Neuronal stem cell (in vitro differentiated cells): Measurements from ENCODE around the gene FRS3.
A peak's percentile ranks its signal among the peaks of the same experiment; 100 is the strongest.

Experiments
- DNase-seq: peaks from one replicate; pipeline ENCODE4 v3.0.0-alpha.2; 2013; ENCODE audit warnings: low spot score
- H2AFZ ChIP-seq: one replicate; pipeline ENCODE4 v1.6.1; 2013; ENCODE audit warnings: mild to moderate bottlenecking, low read length, inconsistent platforms
- H2AK5ac ChIP-seq: 2 replicates; pipeline ENCODE4 v1.6.1; 2013; ENCODE audit warnings: low read depth, mild to moderate bottlenecking, inconsistent platforms, low read length, moderate library complexity, mixed read lengths
- H2BK120ac ChIP-seq: 2 replicates; pipeline ENCODE4 v1.6.1; 2013; ENCODE audit warnings: low read depth, mild to moderate bottlenecking, inconsistent platforms, low read length, moderate library complexity, mixed read lengths
- H2BK12ac ChIP-seq: one replicate; pipeline ENCODE4 v1.6.1; 2013; ENCODE audit warnings: low read length, inconsistent platforms
- H2BK15ac ChIP-seq: 2 replicates; pipeline ENCODE4 v1.6.1; 2013; ENCODE audit warnings: mild to moderate bottlenecking, low read length, inconsistent platforms, mixed read lengths
- H2BK5ac ChIP-seq: one replicate; pipeline ENCODE4 v1.6.1; 2013; ENCODE audit warnings: inconsistent platforms, mild to moderate bottlenecking, low read length, moderate library complexity
- H3K14ac ChIP-seq: one replicate; pipeline ENCODE4 v1.6.1; 2013; ENCODE audit warnings: low read length, inconsistent platforms
- H3K18ac ChIP-seq: 2 replicates; pipeline ENCODE4 v1.6.1; 2013; ENCODE audit warnings: low read length, inconsistent platforms
- H3K23ac ChIP-seq: 2 replicates; pipeline ENCODE4 v1.6.1; 2013; ENCODE audit warnings: low read depth, mild to moderate bottlenecking, mixed read lengths, low read length, inconsistent platforms; ENCODE audit not compliant: poor library complexity
- H3K27ac ChIP-seq: replicated peaks from 3 replicates; pipeline ENCODE4 v1.5.1; 2013; ENCODE audit warnings: low read length, inconsistent platforms
- H3K27me3 ChIP-seq, 3 experiments: 2 replicates each; pipeline ENCODE4 v1.6.1; 2013; ENCODE audit warnings: low read length in 3 of 3, mild to moderate bottlenecking in 2 of 3, inconsistent platforms in 1 of 3, low read depth in 1 of 3, mixed read lengths in 1 of 3, moderate library complexity in 1 of 3; ENCODE audit not compliant: control insufficient read depth in 3 of 3, insufficient read depth in 3 of 3
- H3K36me3 ChIP-seq, 2 donors: replicated peaks in 1 of 2; 2 replicates each; pipeline ENCODE4 v1.6.1; 2013; ENCODE audit warnings: low read length in 2 of 2; ENCODE audit not compliant: control insufficient read depth in 2 of 2, insufficient read depth in 2 of 2
- H3K4ac ChIP-seq: 2 replicates; pipeline ENCODE4 v1.6.1; 2013; ENCODE audit warnings: inconsistent platforms, mild to moderate bottlenecking, low read length, moderate library complexity
- H3K4me1 ChIP-seq, 2 donors: 1 replicate in 1 of 2; 2 replicates in 1 of 2; pipeline ENCODE4 v1.6.1; 2013; ENCODE audit warnings: low read length in 2 of 2, low read depth in 1 of 2; ENCODE audit not compliant: control insufficient read depth in 2 of 2, insufficient read depth in 1 of 2
- H3K4me2 ChIP-seq: one replicate; pipeline ENCODE4 v1.6.1; 2013; ENCODE audit warnings: mild to moderate bottlenecking, low read length, inconsistent platforms; ENCODE audit not compliant: insufficient read depth, poor library complexity, severe bottlenecking
- H3K4me3 ChIP-seq, 2 donors: 2 replicates each; pipeline ENCODE4 v1.5.1; 2013; ENCODE audit warnings: low read length in 2 of 2, mild to moderate bottlenecking in 2 of 2, inconsistent platforms in 1 of 2, moderate library complexity in 1 of 2
- H3K79me1 ChIP-seq: one replicate; pipeline ENCODE4 v1.6.1; 2013; ENCODE audit warnings: low read depth, mild to moderate bottlenecking, inconsistent platforms, low read length, moderate library complexity
- H3K9ac ChIP-seq: one replicate; pipeline ENCODE4 v1.6.1; 2013; ENCODE audit warnings: mild to moderate bottlenecking, low read depth, low read length, inconsistent platforms; ENCODE audit not compliant: poor library complexity
- H3K9me3 ChIP-seq, 2 donors: replicated peaks in 1 of 2; 2 replicates each; pipeline versions ENCODE3 to v1.6.1; 2013; ENCODE audit warnings: low read length in 2 of 2, mild to moderate bottlenecking in 2 of 2, inconsistent platforms in 1 of 2, low read depth in 1 of 2, mixed read lengths in 1 of 2, moderate library complexity in 1 of 2; ENCODE audit not compliant: control insufficient read depth in 2 of 2, insufficient read depth in 1 of 2
- H4K8ac ChIP-seq: one replicate; pipeline ENCODE4 v1.6.1; 2013; ENCODE audit warnings: low read depth, mild to moderate bottlenecking, inconsistent platforms, low read length, moderate library complexity
- H4K91ac ChIP-seq: one replicate; pipeline ENCODE4 v1.6.1; 2013; ENCODE audit warnings: low read length, low read depth, mild to moderate bottlenecking, inconsistent platforms; ENCODE audit not compliant: poor library complexity
- WGBS, 2 donors: extraction: QIAGEN DNeasy Blood & Tissue Kit; methylation state at CpG; one replicate each; pipeline ENCODE4 v1.1.7; 2013; ENCODE audit warnings: missing lambda C conversion rate in 2 of 2, mixed read lengths in 1 of 2; ENCODE audit not compliant: insufficient read length in 2 of 2, insufficient replicate concordance in 1 of 2; ENCODE audit errors: extremely low coverage in 2 of 2; 5-methylcytosine and 5-hydroxymethylcytosine counted together

FRS3 gene

GRCh38 chr6:41748542-41748941 lies 31.2 kb downstream of the FRS3 start:
- Histone ChIP-seq H3K9ac (no peak overlapping the region), H3K27ac (no peak overlapping the region), H2BK15ac (peak overlapping the region; percentile 61), H3K14ac (no peak overlapping the region), H4K8ac (no peak overlapping the region), H3K4me2 (no peak overlapping the region), H2BK120ac (no peak overlapping the region), H3K4ac (peak overlapping the region; percentile 53), H2AFZ (no peak overlapping the region), H3K9me3 (peaks cover 0 to 2% of the 10 kb centered on the region in 2 donors), H2AK5ac (no peak overlapping the region), H3K23ac (no peak overlapping the region), H3K4me1 (no peaks in the 10 kb centered on the region), H3K36me3 (no peaks in the 10 kb centered on the region), H2BK12ac (no peak overlapping the region), H4K91ac (no peak overlapping the region), H2BK5ac (no peak overlapping the region), H3K27me3 (peaks cover 0 to 50% (median 0%) of the 10 kb centered on the region in 3 experiments), H3K79me1 (no peaks in the 10 kb centered on the region), H3K18ac (no peak overlapping the region), H3K4me3 (no peak overlapping the region)
- no peak for DNase-seq
- no CpG with 5 or more reads among the region's 3 CpGs for WGBS, 2 donors

GRCh38 chr6:41748102-41748477 lies 31.6 kb downstream of the FRS3 start:
- Histone ChIP-seq H2BK12ac (no peak overlapping the region), H3K4me3 (no peak overlapping the region), H3K9me3 (peaks cover 0 to 2% of the 10 kb centered on the region in 2 donors), H3K4me1 (no peaks in the 10 kb centered on the region), H3K14ac (no peak overlapping the region), H3K23ac (no peak overlapping the region), H3K4me2 (no peak overlapping the region), H3K4ac (no peak overlapping the region), H4K8ac (no peak overlapping the region), H3K27me3 (peaks cover 0 to 52% (median 0%) of the 10 kb centered on the region in 3 experiments), H3K27ac (no peak overlapping the region), H2BK120ac (no peak overlapping the region), H2AK5ac (no peak overlapping the region), H3K9ac (no peak overlapping the region), H2BK15ac (no peak overlapping the region), H2BK5ac (no peak overlapping the region), H3K36me3 (no peaks in the 10 kb centered on the region), H4K91ac (no peak overlapping the region), H2AFZ (no peak overlapping the region), H3K18ac (no peak overlapping the region), H3K79me1 (no peaks in the 10 kb centered on the region)
- no CpG with 5 or more reads among the region's 6 CpGs for WGBS, 2 donors
- no peak for DNase-seq

- Histone ChIP-seq H2AFZ (no peak within 1 kb of the TSS), H3K4me3 (no peak within 1 kb of the TSS), H4K8ac (no peak within 1 kb of the TSS), H2BK12ac (no peak within 1 kb of the TSS), H3K4ac (no peak within 1 kb of the TSS), H3K79me1 (no peaks in the 10 kb centered on the region), H3K4me2 (no peak within 1 kb of the TSS), H3K36me3 (no peaks in the 10 kb centered on the region), H3K9me3 (peaks cover 0 to 2% of the 10 kb centered on the region in 2 donors), H2AK5ac (no peak within 1 kb of the TSS), H4K91ac (no peak within 1 kb of the TSS), H3K27me3 (peaks cover 0 to 55% (median 0%) of the 10 kb centered on the region in 3 experiments), H3K14ac (no peak within 1 kb of the TSS), H2BK15ac (no peak within 1 kb of the TSS), H3K18ac (no peak within 1 kb of the TSS), H3K9ac (no peak within 1 kb of the TSS), H2BK120ac (no peak within 1 kb of the TSS), H3K4me1 (no peaks in the 10 kb centered on the region), H2BK5ac (peak within 1 kb of the TSS; percentile 28), H3K23ac (peak within 1 kb of the TSS; percentile 62), H3K27ac (no peak within 1 kb of the TSS)
- no peak for DNase-seq
- no CpG with 5 or more reads among the region's 15 CpGs for WGBS, 2 donors
Measured at GRCh38 chr6:41747256-41748101, 32.2 kb downstream of the FRS3 start, which contains the start of gene PGC. Gene PGC, minus strand, starts transcription at chr6:41747397. Its CDS starts 63 bp downstream, at chr6:41747334.

GRCh38 chr6:41746107-41746506 lies 33.6 kb downstream of the FRS3 start:
- Histone ChIP-seq H3K14ac (no peak overlapping the region), H3K23ac (peak overlapping the region; percentile 62), H2BK12ac (no peak overlapping the region), H3K4me1 (peaks cover 0 to 2% of the 10 kb centered on the region in 2 donors), H3K79me1 (no peaks in the 10 kb centered on the region), H2BK120ac (no peak overlapping the region), H3K4me3 (no peak overlapping the region), H4K91ac (no peak overlapping the region), H3K9ac (peak overlapping the region; percentile 65), H3K4me2 (no peak overlapping the region), H3K18ac (no peak overlapping the region), H3K36me3 (no peaks in the 10 kb centered on the region), H2BK5ac (no peak overlapping the region), H2AFZ (no peak overlapping the region), H4K8ac (no peak overlapping the region), H3K27ac (no peak overlapping the region), H2AK5ac (no peak overlapping the region), H3K27me3 (peaks cover 0 to 53% (median 0%) of the 10 kb centered on the region in 3 experiments), H3K9me3 (peaks cover 0 to 2% of the 10 kb centered on the region in 2 donors), H3K4ac (no peak overlapping the region), H2BK15ac (no peak overlapping the region)
- WGBS, 2 donors: no CpG with 5 or more reads among the region's 10 CpGs
- no peak for DNase-seq
